HG02885 (cell line): ENCODE measurements around the gene DNAH3.
"Not testable (repeated sequence)": the region's sequence is repeated elsewhere in the genome, so short reads cannot be mapped to it uniquely, and the experiment has no call there.

Experiments used
- ATAC-seq: cut with Tn5 transposase; IDR thresholded peaks from one replicate; pipeline ENCODE4 v1.9.1; 2021; ENCODE audit warnings: mild to moderate bottlenecking; ENCODE audit not compliant: unreplicated experiment, poor library complexity

Gene DNAH3, protein sequence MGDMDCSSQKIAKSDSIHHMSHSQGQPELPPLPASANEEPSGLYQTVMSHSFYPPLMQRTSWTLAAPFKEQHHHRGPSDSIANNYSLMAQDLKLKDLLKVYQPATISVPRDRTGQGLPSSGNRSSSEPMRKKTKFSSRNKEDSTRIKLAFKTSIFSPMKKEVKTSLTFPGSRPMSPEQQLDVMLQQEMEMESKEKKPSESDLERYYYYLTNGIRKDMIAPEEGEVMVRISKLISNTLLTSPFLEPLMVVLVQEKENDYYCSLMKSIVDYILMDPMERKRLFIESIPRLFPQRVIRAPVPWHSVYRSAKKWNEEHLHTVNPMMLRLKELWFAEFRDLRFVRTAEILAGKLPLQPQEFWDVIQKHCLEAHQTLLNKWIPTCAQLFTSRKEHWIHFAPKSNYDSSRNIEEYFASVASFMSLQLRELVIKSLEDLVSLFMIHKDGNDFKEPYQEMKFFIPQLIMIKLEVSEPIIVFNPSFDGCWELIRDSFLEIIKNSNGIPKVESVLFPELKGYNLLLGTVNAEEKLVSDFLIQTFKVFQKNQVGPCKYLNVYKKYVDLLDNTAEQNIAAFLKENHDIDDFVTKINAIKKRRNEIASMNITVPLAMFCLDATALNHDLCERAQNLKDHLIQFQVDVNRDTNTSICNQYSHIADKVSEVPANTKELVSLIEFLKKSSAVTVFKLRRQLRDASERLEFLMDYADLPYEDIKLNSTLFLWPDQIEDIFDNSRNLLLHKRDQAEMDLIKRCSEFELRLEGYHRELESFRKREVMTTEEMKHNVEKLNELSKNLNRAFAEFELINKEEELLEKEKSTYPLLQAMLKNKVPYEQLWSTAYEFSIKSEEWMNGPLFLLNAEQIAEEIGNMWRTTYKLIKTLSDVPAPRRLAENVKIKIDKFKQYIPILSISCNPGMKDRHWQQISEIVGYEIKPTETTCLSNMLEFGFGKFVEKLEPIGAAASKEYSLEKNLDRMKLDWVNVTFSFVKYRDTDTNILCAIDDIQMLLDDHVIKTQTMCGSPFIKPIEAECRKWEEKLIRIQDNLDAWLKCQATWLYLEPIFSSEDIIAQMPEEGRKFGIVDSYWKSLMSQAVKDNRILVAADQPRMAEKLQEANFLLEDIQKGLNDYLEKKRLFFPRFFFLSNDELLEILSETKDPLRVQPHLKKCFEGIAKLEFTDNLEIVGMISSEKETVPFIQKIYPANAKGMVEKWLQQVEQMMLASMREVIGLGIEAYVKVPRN (N-terminal part only)

DNA sequence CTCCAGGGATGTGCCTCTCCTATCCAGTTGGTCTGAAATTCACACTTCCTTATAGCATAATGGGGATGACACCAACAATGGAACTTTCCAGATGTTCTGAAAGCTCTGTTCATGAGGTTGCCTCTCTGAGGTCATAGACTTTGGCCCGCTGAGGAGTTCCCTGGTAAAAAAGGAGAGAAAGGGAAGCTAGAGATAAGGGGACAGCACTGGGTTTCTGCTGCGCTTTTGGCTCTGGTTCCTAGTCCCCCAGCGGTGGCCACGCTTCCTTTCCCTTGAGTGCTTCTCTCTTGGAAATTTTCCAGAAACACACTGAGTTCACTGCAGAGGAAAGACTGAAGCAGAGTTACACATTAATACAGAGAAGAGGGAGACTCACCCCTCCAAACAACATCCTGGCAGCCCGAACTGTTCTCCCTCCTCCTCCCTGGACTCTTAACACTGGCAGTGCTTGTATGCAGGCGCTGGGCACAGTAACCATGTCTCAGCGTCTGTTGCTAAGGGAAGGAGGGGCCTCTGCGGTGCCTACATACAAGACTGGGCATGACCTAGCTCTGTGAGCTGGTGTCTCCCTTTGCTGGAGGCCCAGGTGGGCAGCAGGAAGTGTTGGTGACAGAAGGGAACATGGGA is at the start of gene DNAH3:
DNAH3 (minus strand) TSS at position 472 of the 627 bp plus-strand sequence. CDS start 527 bp downstream, outside the sequence.
- no peak for ATAC-seq

DNA sequence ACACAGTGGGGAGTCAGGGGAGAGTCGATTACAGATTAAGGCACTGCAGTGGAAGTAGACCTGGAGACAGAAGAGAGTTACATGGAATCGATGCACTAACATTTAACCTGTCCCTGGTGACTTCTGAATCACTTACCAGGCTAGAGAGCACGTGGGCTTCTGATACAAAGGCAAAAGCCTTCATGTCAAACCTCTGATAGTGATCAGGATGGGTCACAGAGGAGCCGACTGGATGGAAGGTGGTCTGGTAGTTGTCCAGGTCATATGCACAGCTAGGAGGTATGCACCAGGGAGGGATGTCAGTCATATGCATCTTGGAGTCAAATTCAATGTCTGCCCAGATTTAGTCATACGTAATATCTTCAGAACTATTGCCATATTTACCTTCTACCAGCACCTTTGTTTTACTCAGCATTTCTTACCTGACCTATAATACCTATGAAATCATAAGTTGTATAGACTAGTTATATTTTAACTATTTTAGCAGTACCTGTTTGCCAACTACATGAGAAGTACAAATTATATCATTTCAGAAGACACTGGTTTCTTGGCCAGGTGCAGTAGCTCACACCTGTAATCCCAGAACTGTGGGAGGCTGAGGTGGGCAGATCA is 49.1 kb upstream of the DNAH3 start:
- no peak for ATAC-seq

DNA sequence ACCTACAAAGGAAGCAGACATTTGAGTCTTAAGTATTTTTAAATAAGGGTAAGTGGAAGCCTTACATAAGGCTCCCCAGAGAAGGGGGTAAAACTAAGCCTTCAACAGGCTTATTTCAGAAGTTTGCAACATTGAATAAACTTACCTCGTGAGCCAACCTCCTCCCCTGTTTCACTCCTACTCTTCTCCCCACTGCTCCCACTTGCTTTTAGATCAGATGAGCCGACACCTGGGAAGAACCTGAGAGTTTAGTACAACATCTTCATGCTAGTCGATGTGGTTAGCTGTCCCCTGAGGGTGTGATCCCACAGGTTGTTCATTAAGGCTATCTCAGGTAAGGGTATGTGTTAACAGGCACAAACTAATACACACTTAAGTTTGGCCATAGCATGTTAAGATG is 47.0 kb upstream of the DNAH3 start:
- ATAC-seq: no peak

DNA sequence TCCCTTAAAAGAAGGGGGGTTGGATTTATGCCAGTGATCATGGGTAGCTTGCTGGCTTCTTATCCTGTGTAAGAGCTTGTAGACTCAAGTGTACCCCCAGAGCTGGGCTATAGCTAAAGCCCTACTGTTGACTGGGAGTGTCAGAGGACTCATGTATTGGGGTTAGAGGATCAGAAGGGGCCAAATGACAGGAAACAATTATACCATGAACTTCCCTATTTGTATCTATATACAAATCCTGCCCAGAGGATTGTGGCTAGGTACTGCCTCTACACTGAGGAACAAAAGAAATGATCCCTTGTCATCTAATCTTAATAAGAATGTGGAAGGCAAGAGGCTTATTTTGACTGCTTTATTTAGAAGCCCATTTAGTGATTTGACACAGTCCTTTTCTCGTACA is 46.5 kb upstream of the DNAH3 start:
- no peak for ATAC-seq

DNA sequence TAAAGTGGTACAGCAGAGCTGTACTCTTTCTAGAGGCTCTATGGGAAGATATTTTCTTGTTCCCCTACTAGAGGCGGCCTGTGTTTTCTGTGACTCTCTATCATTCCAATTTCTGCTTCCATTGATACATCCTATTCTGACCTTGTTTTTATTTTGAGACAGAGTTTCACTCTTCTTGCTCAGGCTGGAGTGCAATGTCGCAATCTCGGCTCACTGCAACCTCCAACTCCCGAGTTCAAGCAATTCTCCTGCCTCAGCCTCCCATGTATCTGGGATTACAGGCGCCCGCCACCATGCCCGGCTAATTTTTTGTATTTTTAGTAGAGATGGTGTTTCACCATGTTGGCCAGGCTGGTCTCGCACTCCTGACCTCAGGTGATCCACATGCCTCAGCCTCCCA is 44.7 kb upstream of the DNAH3 start:
- not testable (repeated sequence) for ATAC-seq

DNA sequence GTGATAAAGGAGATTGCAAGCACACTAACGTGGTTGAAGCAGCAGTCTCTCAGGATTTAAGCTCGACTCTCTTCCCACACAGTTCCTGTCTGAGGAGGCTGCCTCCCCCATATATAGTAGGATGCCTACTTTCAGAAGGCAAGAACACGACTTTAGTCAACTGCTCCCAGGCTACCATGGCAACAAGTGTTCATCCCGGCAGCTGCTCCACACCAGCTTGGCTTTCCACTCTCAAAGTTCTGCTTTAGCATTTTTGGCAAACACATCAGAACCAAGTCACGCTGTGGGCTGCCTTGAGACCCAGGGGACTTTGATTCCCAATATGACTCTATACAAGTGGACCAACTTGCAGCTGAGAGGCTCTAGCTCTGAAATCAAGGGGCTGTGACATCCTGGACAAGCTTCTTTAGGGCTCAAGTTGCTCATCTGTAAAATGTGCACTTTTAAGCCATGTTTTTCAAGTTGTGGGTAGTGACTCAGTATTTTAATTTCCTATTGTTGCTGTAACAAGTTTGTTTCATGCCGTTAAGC is 44.2 kb upstream of the DNAH3 start:
- no peak for ATAC-seq

DNA sequence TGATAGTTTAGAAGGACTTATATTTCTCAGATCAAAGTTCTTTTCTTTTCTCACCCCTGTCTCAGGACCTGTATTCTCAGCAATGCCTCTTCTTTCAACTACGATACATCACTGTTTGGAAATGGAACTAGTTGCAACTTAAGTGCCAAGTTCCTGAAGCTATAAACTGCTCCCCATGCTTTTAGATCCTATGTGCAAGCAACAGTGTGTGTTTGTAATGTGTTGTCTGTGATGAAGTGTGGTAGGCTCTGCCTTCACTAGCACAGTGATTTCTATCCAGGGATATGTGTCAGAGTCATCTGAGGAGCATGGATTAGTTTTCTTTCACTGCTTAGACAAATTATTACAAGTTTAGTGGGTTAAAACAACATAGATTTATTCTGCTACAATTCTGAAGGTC is 42.3 kb upstream of the DNAH3 start:
- ATAC-seq: no peak

DNA sequence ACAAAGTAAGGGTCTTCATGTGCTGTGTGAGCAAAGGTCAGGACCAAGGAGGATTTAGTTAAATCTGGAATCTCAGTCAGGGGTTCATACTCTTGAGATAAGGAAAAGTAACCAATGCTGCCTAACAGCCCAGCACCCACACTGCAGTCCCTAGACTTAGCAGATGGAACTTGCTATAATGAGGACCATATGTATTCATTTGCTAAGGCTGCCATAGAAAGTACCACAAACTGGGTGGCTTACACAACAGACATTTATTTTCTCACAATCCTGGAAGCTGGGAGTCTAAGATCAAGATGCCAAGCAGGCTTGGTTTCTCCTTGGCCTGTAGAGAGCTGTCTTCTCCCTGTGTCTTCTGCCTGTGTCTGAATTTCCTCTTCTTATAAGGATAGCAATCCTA is 40.0 kb upstream of the DNAH3 start:
- ATAC-seq: no peak

DNA sequence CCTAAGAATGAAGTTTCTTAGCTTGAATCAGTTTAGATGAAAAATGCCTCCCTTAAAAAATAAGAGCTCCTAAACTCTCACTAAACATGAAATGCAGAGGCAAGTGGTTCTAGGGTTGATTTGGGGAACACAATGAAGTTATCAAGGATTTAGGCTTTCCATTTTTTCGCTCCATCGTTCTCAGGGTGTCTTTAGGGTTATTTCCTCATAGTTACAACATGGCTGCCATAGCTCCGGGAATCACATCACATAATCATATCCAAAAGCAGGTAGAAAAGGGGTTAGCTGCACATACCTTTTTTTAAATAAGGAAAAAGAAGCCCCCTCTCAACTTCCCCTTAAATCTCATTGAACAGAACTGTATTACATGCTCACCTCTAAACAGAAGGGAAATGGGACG is 39.4 kb upstream of the DNAH3 start:
- no peak for ATAC-seq

DNA sequence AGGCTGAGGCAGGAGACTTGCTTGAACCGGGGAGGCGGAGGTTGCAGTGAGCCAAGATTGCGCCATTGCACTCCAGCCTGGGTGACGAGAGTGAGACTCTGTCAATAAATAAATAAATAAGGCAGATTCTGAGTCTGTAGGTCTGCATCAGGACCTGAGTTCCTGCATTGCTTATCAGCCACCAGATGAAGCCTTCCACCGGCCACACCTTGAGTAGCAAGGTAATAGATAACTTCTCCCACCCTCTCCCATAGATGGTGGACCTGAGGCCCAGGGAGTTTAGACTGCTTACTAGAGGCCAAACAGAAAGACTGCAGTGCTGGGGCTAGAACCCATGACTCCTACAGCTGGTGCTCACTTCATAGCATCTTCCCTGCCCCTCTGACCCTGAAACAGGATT is 38.7 kb upstream of the DNAH3 start:
- no peak for ATAC-seq

DNA sequence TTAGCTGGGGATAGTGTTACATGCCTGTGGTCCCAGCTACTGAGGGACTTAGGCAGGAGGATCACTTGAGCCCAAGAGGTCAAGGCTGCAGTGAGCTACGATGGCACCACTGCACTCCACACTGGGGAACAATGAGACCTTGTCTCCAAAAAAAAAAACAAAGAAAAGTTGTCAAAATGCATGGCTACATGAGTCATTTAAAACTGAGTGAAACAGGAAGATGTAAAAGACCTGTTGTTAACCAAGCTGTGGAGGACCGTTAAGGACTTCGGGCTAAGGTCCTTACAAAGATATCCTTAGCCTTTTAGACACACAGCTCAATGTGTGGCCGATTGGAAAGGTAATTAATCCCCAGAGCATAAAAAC is 35.7 kb upstream of the DNAH3 start:
- no peak for ATAC-seq

DNA sequence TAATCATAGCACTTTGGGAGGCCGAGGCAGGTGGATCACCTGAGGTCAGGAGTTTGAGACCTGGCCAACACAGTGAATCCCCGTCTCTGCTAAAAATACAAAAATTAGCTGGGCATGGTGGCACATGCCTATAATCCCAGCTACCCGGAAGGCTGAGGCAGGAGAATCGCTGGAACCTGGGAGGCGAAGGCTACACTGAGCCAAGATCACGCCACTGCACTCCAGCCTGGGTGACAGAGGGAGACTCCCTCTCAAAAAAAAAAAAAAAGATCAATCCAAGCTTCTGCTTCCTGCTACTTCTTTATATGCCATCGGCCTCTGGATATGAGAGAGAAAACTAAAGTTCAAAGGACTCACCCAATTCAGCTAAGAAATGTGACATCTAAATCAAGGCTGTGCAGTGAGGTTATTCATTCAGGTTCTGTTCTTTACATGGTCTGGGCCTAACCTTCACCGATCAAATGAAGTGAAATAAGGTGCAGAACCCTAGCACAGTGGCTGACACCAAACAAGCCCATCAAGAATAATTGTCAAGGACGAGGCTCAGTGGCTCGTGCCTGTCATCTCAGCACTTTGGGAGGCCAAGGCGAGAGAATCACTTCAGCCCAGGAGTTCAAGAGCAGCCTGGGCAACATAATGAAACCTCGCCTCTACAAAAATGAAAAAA is 35.1 kb upstream of the DNAH3 start:
- no peak for ATAC-seq

DNA sequence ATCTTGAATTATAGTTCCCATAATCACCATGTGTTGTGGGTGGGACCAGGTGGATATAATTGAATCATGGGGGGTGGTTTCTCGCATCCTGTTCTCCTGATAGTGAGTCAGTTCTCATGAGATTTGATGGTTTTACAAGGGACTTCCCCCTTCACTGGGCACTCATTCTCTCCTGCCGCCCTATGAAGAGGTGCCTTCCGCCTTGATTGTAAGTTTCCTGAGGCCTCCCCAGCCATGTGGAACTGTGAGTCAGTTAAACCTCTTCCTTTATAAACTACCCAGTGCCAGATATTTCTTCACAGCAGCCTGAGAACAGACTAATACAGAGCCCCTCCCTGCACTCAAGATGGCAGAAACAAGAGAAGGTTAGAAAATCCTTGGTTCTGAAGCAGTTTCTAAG is 34.2 kb upstream of the DNAH3 start:
- no peak for ATAC-seq

DNA sequence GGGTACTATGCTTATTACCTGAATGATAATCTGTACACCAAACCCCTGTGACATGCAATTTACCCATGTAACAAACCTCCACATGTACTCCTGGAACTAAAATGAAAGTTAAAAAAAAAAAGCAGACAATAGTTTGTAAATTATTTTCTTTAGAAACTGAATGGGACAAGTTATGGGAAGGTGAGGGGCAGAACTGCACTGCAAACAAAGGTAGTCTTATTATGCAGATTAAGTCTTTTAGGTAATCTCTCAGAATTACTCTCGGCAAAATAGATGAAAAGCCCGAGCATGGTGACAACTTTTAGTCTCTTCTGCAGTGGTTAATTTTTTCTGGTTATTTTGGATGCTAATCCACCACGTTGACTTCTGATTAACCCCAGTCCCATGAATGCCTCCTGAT is 33.3 kb upstream of the DNAH3 start:
- ATAC-seq: no peak

DNA sequence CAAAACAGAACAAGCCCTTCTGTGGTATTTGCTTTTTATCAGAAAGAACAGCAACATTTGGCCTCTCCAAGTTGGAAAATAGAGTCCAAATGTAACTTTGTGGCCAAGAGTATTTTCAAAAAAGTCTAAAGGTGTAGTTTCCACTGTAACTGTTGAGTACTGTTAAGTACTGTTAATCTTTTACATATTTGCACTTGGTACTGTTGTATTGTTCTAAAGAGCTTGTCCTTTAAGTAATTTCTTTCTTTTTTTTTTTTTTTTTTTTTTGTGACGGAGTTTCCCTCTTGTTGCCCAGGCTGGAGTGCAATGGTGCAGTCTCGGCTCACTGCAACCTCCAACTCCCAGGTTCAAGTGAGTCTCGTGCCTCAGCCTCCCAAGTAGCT is 29.3 kb upstream of the DNAH3 start:
- ATAC-seq: no peak

DNA sequence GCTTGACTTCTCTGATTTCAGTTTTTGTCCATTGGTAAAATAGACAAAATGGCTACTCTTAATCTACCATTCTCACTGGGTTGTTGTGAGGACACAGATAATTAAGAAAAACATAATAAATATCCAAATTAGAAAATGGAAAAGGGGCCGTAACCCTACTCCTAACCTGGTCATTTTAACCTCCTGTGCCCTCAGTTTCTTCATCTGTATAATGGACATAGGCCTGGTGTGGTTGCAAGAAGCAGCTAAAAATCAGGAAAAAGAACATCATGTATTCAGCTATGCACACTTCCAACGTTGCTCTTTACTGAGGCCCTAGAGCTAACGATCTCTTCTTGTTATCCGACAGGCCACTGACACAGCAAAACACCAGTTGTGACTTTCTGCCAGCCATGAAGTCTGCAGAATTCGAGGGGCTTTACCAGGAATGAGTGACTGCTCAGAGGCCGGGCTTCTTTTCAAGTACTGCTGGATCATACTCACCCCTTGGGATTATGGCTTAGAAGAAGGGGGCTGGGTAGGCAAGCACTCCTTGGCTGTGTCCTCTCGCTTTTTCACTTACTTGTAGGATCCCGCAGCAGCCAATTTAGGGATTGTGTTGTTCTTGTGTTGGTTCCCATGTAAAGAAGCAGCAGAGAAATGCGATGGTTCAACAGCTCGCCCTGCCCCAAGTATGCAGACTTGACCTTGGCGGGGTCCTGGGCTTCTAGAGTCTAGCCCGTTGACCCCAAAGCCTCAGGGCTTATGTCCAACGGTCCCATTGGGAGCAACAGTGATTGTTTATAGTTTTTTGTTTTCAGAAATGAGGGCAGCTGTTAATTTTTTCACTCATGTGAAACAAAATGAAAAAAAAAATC is 28.7 kb upstream of the DNAH3 start:
- no peak for ATAC-seq

DNA sequence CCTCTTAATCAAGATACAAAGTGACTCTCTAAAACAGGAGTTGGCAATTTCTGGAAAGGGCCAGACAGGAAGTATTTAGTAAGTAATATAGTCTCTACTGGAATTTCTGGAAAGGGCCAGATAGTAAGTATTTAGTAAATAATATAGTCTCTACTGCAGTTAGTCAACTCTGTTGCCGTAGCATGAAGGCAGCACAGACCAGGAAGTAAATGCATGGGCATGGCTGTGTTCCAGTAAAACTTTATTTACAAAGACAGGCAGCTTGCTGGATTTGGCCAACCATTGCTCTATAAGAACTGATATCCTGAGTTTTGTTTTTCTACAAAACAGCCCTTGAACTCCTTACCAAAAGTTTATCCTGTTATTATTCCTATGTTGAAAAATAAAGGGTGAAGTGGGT is 24.8 kb upstream of the DNAH3 start:
- ATAC-seq: no peak

DNA sequence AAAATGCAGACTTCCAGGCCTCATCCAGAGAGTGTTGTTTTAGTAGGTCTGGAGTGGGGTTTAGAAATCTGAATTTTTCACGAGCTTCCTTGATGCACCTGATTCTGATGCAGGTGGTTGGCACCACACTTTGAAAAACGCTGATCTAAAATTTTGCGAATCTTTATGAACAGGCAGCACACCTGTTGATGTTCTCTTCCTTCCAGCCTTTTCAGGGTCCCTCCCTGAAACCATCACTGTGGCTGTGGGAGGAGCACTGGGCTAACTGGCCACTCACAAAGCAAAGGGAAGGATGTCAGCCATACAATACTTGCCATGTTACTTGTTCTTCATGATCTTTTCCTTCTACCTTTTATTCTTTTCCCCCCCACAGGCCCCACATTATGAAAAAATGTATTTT is 22.0 kb upstream of the DNAH3 start:
- no peak for ATAC-seq
